Fibroblast of pulmonary artery (primary cell): ENCODE measurements around the gene C1orf74.

Experiments
- DNase-seq: peaks from one replicate; pipeline ENCODE4 v3.0.0-alpha.2; 2010; ENCODE audit warnings: low read depth
- H3K4me3 ChIP-seq: replicated peaks from 2 replicates; pipeline ENCODE4 v1.5.1; 2011; ENCODE audit warnings: low read depth, mild to moderate bottlenecking, control low read depth, low read length, moderate library complexity
- TF ChIP-seq, protein P1 (sequence below): IDR thresholded peaks from 2 replicates; pipeline ENCODE4 v1.5.1; 2011; ENCODE audit warnings: mild to moderate bottlenecking, control low read depth, low read length, inconsistent platforms; ENCODE audit errors: missing control alignments

Gene C1orf74

GRCh38 chr1:209815490-209815889, 31.1 kb upstream of the C1orf74 start:
- no peak overlapping the region for H3K4me3 ChIP-seq
- TF ChIP-seq, protein P1, sequence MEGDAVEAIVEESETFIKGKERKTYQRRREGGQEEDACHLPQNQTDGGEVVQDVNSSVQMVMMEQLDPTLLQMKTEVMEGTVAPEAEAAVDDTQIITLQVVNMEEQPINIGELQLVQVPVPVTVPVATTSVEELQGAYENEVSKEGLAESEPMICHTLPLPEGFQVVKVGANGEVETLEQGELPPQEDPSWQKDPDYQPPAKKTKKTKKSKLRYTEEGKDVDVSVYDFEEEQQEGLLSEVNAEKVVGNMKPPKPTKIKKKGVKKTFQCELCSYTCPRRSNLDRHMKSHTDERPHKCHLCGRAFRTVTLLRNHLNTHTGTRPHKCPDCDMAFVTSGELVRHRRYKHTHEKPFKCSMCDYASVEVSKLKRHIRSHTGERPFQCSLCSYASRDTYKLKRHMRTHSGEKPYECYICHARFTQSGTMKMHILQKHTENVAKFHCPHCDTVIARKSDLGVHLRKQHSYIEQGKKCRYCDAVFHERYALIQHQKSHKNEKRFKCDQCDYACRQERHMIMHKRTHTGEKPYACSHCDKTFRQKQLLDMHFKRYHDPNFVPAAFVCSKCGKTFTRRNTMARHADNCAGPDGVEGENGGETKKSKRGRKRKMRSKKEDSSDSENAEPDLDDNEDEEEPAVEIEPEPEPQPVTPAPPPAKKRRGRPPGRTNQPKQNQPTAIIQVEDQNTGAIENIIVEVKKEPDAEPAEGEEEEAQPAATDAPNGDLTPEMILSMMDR = no peak
- no peak for DNase-seq

- TF ChIP-seq, protein P1 = no peak
- no peak overlapping the region for H3K4me3 ChIP-seq
- DNase-seq = no peak
Observed at GRCh38 chr1:209813902-209814301, 29.5 kb upstream of the C1orf74 start.

- no peak overlapping the region for H3K4me3 ChIP-seq
- TF ChIP-seq, protein P1 = no peak
- DNase-seq = no peak
Observed at GRCh38 chr1:209810783-209811182, 26.4 kb upstream of the C1orf74 start.

- no peak for DNase-seq
- TF ChIP-seq, protein P1 = no peak
- H3K4me3 ChIP-seq = no peak overlapping the region
Observed at GRCh38 chr1:209809611-209810010, 25.3 kb upstream of the C1orf74 start.

DNA sequence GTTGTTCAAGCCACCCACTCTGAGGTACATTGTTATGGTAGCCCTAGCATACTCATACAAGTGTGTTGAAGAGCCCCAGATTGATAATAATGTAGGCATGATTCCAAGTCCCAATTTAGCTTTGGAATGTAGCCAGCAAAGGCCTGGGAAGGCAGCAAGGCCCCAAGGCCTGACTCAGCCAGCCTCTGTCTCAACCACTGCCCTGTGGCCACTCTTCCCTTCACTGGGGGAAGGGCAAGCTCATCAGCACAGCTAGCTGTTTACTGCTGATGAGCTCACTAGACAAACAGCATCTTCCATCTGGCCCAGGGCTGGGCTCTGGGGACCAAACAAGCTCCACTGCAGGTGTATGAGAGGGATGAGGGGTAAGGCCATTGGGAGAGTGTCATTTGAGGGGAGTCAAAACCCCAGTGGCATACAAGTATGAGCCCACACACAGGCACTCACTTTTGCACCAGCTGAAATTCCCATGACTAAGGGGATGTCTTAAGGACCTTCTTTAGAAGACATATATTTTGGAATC, 23.8 kb upstream of the C1orf74 start:
- TF ChIP-seq, protein P1 = no peak
- peak; percentile 97 for DNase-seq
- no peak overlapping the region for H3K4me3 ChIP-seq

- TF ChIP-seq, protein P1 = no peak
- no peak for DNase-seq
- H3K4me3 ChIP-seq = no peak overlapping the region
Observed at GRCh38 chr1:209807509-209807908, 23.1 kb upstream of the C1orf74 start.
